GM12872 (cell line): ENCODE results near the gene DDX47.

Experiments
- TF ChIP-seq, protein P1 (sequence below): IDR thresholded peaks from 3 replicates; pipeline ENCODE4 v1.5.1; 2011; ENCODE audit warnings: low read depth, mild to moderate bottlenecking, low read length, moderate library complexity; ENCODE audit not compliant: insufficient read depth

The DDX47 gene

DNA sequence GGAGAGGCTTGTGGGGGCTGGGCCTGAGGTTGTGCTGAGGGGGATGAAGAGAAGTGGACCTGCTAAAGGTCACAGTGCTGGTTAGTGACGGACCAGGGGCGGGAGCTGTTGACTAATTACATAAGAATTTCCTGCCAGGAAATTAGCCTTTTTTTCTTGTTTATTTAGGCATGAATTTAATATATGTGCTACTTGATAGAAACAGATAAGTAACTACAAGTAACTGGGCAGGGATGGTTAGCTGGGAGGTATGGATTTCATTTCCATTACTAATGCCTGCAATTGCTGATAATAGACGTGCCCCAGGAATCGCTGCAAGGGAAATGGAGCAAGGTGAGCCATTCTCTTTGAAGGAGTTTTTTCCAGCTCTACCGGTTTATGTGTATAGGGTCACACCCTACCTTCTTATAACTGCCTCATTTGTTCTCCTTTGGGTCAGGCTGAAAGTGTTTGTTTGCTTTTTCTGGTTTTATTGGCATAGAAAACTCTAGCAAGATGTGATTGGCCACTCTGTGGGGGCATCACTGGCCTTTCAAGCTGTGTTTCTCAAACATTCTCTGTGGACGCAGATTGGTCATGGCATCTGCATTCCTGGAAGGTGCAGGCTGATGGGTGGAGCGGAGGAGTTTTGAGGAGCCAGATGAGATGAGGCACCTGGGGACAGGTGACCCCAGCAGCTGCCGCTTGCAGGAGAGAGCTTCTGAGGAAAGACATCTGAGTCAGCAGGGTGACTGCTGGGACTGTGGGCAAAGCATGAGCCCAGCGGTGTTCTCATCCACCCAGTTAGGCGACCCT, 59.2 kb downstream of the DDX47 start:
- TF ChIP-seq, protein P1, sequence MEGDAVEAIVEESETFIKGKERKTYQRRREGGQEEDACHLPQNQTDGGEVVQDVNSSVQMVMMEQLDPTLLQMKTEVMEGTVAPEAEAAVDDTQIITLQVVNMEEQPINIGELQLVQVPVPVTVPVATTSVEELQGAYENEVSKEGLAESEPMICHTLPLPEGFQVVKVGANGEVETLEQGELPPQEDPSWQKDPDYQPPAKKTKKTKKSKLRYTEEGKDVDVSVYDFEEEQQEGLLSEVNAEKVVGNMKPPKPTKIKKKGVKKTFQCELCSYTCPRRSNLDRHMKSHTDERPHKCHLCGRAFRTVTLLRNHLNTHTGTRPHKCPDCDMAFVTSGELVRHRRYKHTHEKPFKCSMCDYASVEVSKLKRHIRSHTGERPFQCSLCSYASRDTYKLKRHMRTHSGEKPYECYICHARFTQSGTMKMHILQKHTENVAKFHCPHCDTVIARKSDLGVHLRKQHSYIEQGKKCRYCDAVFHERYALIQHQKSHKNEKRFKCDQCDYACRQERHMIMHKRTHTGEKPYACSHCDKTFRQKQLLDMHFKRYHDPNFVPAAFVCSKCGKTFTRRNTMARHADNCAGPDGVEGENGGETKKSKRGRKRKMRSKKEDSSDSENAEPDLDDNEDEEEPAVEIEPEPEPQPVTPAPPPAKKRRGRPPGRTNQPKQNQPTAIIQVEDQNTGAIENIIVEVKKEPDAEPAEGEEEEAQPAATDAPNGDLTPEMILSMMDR = no peak

DNA sequence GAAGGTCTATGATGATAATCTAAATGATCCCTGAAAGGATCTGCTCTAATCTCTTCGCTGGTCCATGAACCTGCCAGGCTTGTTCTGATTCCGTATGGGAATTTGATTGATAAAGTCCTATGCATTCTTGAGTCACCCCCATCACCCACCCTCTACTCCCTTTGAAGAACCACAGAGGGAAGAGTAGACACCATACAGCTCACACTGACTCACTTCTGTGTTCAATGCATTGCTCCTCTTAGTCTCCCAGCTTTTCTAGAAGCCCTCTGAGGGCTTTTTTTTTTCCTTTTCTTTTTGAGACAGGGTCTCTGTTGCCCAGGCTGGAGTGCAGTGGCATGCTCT, 59.8 kb downstream of the DDX47 start:
- TF ChIP-seq, protein P1 = no peak

DNA sequence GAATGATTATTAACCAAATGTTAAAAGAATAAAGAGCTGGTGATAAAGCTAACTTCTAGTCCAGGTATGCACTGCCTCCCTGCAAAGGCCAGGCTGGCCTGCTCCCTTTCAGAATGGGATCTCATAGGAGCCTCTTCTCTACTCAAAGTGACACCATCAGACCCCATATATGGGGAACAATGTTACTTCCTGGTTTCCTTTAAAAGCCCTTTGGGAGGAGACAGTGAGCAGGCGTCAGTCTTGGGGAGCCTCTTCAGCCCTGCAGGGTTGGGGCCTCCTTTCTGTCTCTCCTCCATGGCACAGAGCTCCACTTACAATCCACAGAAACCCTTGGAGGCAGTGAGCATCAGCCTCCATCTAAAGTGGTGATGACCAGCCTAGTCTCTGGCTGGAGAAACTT, 60.9 kb downstream of the DDX47 start:
- TF ChIP-seq, protein P1 = no peak

DNA sequence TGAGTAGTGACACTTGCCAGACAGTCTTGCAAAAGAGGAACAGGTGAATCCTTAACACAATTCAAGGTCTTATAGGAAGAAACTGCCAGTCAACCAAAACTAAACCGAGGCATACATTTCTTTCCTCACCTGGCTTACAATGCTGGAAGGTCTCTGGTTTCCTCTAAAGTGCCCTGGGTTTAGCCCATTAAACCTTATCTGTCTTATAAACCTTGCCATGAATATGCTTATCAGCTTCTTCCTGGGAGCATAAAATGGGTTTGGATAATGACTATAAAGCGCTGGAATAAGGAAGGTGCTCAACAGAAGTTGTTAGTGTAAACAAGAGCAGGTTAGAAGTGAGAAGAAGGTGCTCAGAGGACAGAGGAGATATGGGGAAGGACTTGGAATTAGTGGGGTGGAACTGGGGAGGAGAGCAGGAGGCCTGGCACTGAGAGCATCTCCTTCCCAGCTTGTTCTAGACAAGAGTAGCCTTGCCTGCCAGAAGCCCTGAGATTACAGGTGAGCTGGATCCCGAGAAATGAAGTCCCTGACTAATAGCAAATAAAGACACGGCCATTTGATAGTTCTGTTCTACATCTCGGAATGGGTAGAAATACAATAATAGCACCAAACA, 64.1 kb downstream of the DDX47 start:
- TF ChIP-seq, protein P1 = no peak

DNA sequence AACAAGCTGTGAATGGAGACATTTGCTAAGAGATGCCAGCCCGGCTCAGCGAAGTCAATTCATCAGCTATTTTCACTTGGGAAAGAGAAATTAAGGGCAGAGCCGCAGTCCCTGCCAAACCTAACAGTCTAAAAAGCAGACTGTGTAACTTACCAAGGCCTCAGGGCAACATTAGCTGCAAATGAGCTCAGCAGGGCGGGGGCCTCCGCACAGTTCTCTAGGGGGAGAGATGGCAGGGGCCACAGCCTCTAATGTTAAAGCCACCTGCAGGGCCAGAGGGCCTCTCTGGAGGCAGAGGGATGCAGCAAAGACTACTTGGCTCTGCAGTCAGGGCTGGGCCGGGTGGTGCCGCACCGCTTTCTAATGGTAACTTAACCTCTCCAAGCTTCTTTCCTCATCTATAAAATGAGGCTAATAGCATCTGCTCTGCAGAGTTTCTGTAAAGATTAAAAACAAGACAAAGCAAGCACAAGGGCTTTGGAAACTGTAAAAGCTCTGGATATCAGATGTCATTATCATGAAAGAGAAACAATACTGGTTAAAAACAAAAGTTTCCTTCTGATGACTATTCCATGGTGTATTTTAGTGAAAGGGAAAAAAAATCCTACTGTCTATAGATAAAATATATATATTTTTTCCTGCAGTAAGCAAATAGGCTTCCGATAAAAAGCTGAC, 64.8 kb downstream of the DDX47 start:
- TF ChIP-seq, protein P1 = no peak
